Measurements from ENCODE around the gene WDR11.

WDR11 gene

DNA sequence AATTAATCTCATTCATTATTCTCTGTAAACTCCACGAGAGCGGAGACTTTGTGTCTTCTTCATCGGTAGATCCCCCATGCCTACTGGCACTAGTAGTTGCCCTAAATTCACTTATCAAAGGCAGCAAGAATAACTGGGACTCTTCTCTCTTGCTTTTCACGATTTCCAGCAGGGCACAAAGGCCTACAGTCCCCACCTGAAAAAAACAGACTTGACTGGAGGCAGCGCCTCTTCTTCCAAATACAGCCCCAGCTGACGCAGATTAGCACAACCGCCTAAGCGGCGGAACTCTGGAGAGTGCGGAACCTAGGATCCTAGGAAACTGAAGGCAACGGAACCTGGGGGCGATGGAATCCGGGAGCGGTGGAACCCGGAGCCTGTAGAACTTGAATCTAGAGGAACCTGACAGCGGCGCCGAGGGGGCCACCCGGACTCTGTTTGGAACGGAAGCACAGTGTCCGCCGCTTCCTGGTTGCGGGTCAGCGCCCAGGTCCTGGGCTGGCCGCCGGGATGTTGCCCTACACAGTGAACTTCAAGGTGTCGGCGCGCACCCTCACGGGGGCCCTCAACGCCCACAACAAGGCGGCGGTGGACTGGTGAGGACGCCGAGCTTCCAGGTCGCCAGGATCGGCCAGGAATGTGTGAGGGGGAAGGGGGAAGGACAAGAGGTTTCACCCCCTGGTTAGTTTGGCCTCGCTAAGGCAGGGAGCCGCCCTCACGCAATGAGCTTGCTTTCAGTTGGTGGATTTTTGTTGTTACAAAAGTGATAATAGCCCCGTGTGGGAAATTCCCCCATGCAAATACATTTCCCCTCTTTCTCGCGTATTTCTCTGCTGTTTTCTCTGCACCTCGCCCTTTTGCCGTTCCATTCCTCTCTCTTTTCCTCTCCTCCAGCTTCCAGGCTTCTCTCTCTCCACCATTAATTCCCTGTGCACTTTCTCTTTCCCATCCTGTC, at the start of gene WDR11:
Gene WDR11 (plus strand): TSS at position 452 of the 955 bp plus-strand sequence. CDS start 59 bp downstream, at position 511.
- DNase-seq = peak; percentile 45

DNA sequence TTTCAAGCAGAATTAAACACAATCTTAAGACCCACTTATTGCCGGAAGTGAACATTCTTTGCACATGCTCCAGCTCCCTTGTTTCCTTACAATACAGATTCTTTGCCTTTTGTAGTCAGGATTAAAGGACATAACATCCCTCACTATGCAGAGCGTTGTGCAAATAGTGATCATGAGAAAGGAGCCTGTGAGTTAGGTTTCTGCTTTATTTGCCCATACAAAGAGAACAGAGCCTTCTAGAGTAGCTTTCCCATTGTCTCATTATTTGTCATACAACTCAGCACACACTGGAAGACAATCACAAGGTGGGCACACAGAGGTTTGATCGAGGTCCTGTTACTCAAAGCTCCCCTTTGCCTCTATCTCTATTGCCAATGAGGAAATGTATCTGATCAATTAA, 48.2 kb upstream of the WDR11 start:
- no peak for DNase-seq

DNA sequence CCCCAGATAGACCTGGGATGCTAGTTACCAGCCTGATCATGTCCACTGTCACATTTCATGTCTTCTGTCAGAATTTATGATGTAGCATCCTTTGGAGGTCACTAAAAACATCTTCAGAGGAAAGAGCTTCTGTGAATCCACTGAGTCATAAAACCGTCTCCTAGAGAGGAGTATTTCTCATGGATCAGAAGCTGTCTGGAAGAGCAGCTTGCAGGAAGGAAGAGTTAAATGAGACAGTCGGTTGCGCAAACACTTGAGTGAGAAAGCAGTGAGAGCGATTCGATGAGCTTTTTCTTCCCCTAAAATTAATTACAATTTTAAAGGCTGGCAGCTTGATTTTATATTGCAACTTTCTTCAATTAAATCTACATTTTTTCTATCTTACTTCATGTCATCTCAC, 47.2 kb upstream of the WDR11 start:
- DNase-seq = no peak

GRCh38 chr10:120805014-120805812, 45.9 kb upstream of the WDR11 start:
- DNase-seq = no peak

DNA sequence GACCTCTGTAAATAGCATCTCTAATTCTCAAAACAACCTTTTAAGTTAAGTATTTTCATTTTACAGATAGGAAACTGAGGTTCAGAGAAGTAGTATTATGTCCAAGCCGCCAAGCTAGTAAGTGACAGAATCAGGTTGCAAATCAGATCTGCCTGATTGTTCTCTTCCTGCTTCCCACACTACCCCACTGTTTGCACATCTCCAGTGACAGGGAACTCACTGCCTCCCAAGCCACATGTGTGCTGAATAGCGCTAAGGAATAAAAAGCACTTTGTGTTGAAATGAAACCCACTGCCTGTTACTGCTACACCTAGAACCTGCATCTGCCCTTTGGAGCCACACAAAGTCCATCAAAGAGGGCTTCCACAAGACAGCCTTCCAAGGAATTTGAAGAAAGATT, 45.1 kb upstream of the WDR11 start:
- no peak for DNase-seq

GRCh38 chr10:120810298-120810697, 40.9 kb upstream of the WDR11 start:
- no peak for DNase-seq

DNA sequence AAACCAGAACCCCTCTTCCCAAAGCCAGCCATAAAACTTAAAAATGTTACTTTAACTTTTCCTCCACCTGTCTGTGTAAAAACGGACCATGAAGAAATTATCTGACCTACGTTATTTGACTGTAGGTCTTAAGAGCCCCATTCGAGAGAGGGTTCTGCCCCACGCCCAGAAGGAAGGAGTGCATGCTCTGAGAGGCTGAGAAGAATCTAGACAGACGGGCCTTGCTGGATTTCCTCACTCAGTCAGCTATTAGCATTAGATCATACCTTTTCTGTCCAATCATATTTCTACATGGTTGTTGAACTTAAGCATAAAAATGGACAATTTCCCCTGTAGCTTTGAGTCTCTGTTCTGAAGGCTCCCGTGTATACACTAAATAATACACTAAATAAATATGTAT, 38.1 kb upstream of the WDR11 start:
- no peak for DNase-seq

GRCh38 chr10:120818301-120818700, 32.9 kb upstream of the WDR11 start:
- DNase-seq = no peak

- no peak for DNase-seq
Measured at GRCh38 chr10:120819366-120819765, 31.8 kb upstream of the WDR11 start.

- DNase-seq = no peak
Measured at GRCh38 chr10:120823266-120823665, 27.9 kb upstream of the WDR11 start.

- DNase-seq = no peak
Measured at GRCh38 chr10:120824881-120825309, 26.3 kb upstream of the WDR11 start.

DNA sequence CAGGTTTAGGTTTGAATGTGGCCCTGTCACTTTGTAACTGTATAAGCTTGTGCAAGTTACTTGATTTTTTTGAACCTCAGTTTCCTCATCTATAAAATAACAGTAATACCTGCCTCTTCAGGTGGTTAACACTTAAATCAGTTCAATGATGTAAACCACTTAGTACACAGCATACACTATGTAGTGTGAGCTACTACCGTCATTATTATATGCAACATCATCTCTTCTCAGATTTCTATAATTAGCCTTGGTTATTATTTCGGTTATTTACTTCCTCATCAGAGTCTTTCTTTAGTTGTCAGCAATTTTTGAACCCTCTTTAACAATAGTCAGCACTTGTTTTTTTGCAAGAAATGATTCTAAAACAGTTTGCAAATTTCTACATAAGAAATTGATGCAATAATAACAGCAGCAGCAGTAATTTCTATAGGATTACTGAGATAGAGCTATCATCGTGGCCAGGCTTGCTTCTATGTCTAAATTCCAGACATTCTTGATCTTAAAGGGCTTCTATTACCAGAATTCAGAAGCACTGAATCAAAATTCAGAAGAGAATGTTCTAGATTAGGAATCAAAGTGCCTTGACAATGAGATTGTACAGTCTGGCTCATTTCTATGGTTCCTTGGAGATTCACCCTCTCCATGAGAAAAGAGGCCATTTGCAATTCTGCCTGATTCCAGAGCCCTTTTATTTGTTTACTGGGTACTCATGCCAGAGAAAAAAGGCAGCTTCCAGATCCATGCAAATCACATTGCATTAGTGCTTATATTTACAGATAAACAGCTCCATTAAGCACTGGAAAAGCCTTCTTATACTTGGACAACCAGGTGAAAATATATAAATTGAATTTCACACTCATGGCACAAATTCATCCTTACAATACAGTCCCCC, 25.0 kb upstream of the WDR11 start:
- no peak for DNase-seq

- DNase-seq = no peak
Measured at GRCh38 chr10:120827251-120827875, 23.8 kb upstream of the WDR11 start.

- DNase-seq = no peak
Measured at GRCh38 chr10:120828763-120829319, 22.3 kb upstream of the WDR11 start.

DNA sequence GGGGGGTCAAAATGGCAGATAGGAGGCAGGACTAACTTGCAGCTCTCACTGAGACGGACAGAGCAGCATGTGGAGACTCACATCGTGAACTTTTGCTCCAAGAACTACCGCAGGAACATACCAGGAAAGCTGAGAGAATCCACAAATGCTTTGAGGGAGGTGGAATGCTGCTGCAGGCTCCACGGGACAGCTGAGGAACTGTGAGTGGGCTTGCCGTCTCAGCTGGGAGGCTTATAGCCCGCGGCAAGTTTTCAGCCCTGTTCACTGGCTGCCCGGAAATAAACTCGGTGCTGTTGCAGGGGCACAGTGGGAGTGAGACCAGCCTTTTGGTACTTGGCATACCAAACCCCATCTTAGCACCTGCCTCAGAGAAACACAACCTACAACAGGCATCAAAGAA, 19.1 kb upstream of the WDR11 start:
- DNase-seq = no peak

DNA sequence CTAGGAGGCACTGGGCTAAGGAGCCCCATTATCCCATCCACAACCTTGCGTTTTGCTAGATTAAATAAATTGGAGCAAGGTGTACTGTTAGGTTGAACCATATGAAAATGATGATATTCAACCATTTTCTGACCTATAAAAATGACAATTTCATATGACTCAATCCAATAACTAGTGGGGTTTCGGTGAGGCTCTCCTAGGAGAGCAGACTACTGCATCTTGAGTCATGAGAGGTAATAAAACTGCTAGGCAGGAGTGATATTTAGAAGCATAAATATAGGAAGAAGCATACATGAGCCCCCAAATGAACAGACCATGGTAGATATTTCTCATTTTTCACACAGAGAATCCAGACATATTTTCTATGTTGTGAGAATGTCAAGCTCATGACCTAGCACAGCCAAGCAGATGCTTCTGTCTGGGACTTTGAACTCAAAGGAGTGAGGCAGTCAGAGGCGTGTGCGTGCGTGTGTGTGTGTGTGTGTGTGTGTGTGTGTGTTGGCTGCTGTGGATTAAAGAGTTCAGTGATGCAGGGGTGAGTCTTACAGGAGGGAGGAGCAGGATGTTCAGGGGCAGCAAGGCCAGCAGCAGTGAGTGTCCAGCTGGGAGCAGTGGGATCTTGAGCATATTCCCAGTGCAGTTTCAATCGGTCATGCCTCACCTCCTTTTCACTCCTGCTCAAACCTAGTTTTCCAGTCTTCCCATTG, 17.8 kb upstream of the WDR11 start:
- no peak for DNase-seq

DNA sequence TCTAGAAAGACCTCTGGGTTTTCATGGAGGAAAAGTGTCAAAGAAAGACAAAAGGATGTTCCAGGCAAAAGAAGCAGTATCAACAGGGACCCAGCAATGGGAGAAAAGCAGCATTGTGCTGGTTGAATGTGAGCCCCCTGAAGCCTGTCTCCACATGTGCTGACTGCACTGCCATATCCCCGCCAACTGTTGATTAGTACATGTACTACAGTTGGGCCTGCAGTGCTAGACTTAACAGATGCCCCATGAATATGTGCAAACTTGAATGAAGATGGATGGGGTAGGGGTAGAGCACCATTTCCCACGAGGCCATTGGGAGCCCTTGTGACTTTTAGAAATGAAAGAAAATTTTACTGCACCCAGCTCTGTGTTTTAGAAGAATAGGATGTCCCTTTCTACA, 15.6 kb upstream of the WDR11 start:
- DNase-seq = no peak

DNA sequence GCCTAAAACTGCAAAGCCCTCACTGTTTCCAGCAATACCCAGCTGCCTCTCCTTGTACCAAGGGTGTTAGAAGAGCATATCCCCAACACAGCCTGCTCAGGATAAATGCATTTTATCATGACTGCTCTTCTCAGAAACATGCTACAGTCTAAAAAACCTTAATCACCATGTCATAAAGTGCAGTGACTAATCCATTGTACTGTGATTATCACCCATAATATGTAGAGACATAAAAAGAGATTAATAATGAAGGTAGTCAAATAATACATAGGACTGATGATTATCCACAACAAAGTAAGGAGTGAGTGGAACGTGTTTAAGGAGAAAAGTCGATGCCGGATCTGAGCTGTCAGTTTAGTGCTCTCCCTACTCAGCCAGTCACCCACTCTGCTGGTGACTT, 12.2 kb upstream of the WDR11 start:
- no peak for DNase-seq

- DNase-seq = no peak
Measured at GRCh38 chr10:120841522-120842189, 9.5 kb upstream of the WDR11 start.

- DNase-seq = no peak
Measured at GRCh38 chr10:120854388-120854787, 3.2 kb downstream of the WDR11 start.
